Stimulated activated CD8-positive, alpha-beta memory T cell treated with anti-CD3 and anti-CD28 coated beads, Interleukin-12 subunit alpha, Interleukin-12 subunit beta, amount 100 ng/mL, for 4 hours (primary cell): ENCODE measurements around the gene INPP5F.

Experiments
- DNase-seq: peaks from one replicate; pipeline ENCODE4 v3.0.0-alpha.2; 2020; ENCODE audit warnings: low read depth

Gene INPP5F

GRCh38 chr10:119725828-119726675, at the start of gene INPP5F:
TSS of gene INPP5F (plus strand) at chr10:119726050. CDS start at chr10:119726263, 213 bp downstream.
- DNase-seq, result peak; percentile 99

GRCh38 chr10:119677126-119677525, 48.7 kb upstream of the INPP5F start:
- DNase-seq, result no peak

- no peak for DNase-seq
Measured at GRCh38 chr10:119677904-119678755, 47.7 kb upstream of the INPP5F start.

- DNase-seq, result no peak
Measured at GRCh38 chr10:119679480-119679829, 46.4 kb upstream of the INPP5F start.

GRCh38 chr10:119680050-119680449, 45.8 kb upstream of the INPP5F start:
- DNase-seq, result no peak

- DNase-seq, result no peak
Measured at GRCh38 chr10:119680650-119681081, 45.2 kb upstream of the INPP5F start.

GRCh38 chr10:119686465-119687191, 39.2 kb upstream of the INPP5F start:
- DNase-seq, result peak; percentile 69

GRCh38 chr10:119687192-119688032, 38.4 kb upstream of the INPP5F start:
- DNase-seq, result no peak

- no peak for DNase-seq
Measured at GRCh38 chr10:119688033-119688508, 37.8 kb upstream of the INPP5F start.

GRCh38 chr10:119689016-119689580, 36.8 kb upstream of the INPP5F start:
- no peak for DNase-seq

GRCh38 chr10:119691726-119692125, 34.1 kb upstream of the INPP5F start:
- no peak for DNase-seq

- no peak for DNase-seq
Measured at GRCh38 chr10:119693262-119693957, 32.4 kb upstream of the INPP5F start.

GRCh38 chr10:119694608-119695007, 31.2 kb upstream of the INPP5F start:
- DNase-seq, result no peak

- DNase-seq, result no peak
Measured at GRCh38 chr10:119700321-119700954, 25.4 kb upstream of the INPP5F start.

GRCh38 chr10:119701861-119702260, 24.0 kb upstream of the INPP5F start:
- no peak for DNase-seq

GRCh38 chr10:119702583-119702982, 23.3 kb upstream of the INPP5F start:
- no peak for DNase-seq

- no peak for DNase-seq
Measured at GRCh38 chr10:119703903-119704508, 21.8 kb upstream of the INPP5F start.

GRCh38 chr10:119705434-119705831, 20.4 kb upstream of the INPP5F start:
- no peak for DNase-seq

- DNase-seq, result no peak
Measured at GRCh38 chr10:119706521-119707278, 19.1 kb upstream of the INPP5F start.
